ENCODE data around the gene OPN3.
"Not testable (repeated sequence)": the region's sequence is repeated elsewhere in the genome, so short reads cannot be mapped to it uniquely, and the experiment has no call there.

GRCh38 chr1:241681861-241682448 lies 41.8 kb upstream of the OPN3 start:
- not testable (repeated sequence) for TF ChIP-seq CTCF, POLR2A (IDR thresholded peaks at IDR 0.05)

Measured in uterus (tissue), 2 donors.